ENCODE data around the gene LGMN.

The LGMN gene

GRCh38 chr14:92693998-92694795, 54.2 kb downstream of the LGMN start:
- TF ChIP-seq GATA2 (IDR thresholded peaks at IDR 0.05; ENCODE audit: low read depth, low read length): no peak

- TF ChIP-seq GATA3 (IDR thresholded peaks at IDR 0.05; ENCODE audit: low read depth, low read length): no peak
- TF ChIP-seq GATA2 (IDR thresholded peaks at IDR 0.05; ENCODE audit: low read depth, low read length): no peak
Observed at GRCh38 chr14:92692822-92693226, 55.6 kb downstream of the LGMN start.

GRCh38 chr14:92690171-92691011, 58.0 kb downstream of the LGMN start:
- no peak for TF ChIP-seq GATA2 (IDR thresholded peaks at IDR 0.05; ENCODE audit: low read depth, low read length)

- no peak for TF ChIP-seq GATA2 (IDR thresholded peaks at IDR 0.05; ENCODE audit: low read depth, low read length)
- no peak for TF ChIP-seq GATA3 (IDR thresholded peaks at IDR 0.05; ENCODE audit: low read depth, low read length)
Observed at GRCh38 chr14:92688434-92689375, 59.7 kb downstream of the LGMN start.

GRCh38 chr14:92687681-92688433, 60.6 kb downstream of the LGMN start:
- TF ChIP-seq GATA3 (IDR thresholded peaks at IDR 0.05; ENCODE audit: low read depth, low read length) (no peak), GATA2 (IDR thresholded peaks at IDR 0.05; ENCODE audit: low read depth, low read length) (no peak)

GRCh38 chr14:92686900-92687427, 61.5 kb downstream of the LGMN start:
- TF ChIP-seq GATA2 (IDR thresholded peaks at IDR 0.05; ENCODE audit: low read depth, low read length) (no peak), GATA3 (IDR thresholded peaks at IDR 0.05; ENCODE audit: low read depth, low read length) (no peak)

- TF ChIP-seq GATA3 (IDR thresholded peaks at IDR 0.05; ENCODE audit: low read depth, low read length): no peak
- no peak for TF ChIP-seq GATA2 (IDR thresholded peaks at IDR 0.05; ENCODE audit: low read depth, low read length)
Observed at GRCh38 chr14:92686411-92686899, 62.0 kb downstream of the LGMN start.

- TF ChIP-seq GATA2 (IDR thresholded peaks at IDR 0.05; ENCODE audit: low read depth, low read length) (no peak), GATA3 (IDR thresholded peaks at IDR 0.05; ENCODE audit: low read depth, low read length) (no peak)
Observed at GRCh38 chr14:92685784-92686355, 62.6 kb downstream of the LGMN start.

- TF ChIP-seq GATA2 (IDR thresholded peaks at IDR 0.05; ENCODE audit: low read depth, low read length): no peak
- TF ChIP-seq GATA3 (IDR thresholded peaks at IDR 0.05; ENCODE audit: low read depth, low read length): no peak
Observed at GRCh38 chr14:92684801-92685560, 63.4 kb downstream of the LGMN start.

GRCh38 chr14:92683041-92683440, 65.4 kb downstream of the LGMN start:
- TF ChIP-seq GATA3 (IDR thresholded peaks at IDR 0.05; ENCODE audit: low read depth, low read length): no peak
- TF ChIP-seq GATA2 (IDR thresholded peaks at IDR 0.05; ENCODE audit: low read depth, low read length): no peak

GRCh38 chr14:92680781-92681650, 67.4 kb downstream of the LGMN start:
- TF ChIP-seq GATA2 (IDR thresholded peaks at IDR 0.05; ENCODE audit: low read depth, low read length): no peak
- TF ChIP-seq GATA3 (IDR thresholded peaks at IDR 0.05; ENCODE audit: low read depth, low read length): no peak
